Body of pancreas (tissue), 4 donors: ENCODE measurements around the gene KAT2A.

Experiments
- CTCF ChIP-seq, 7 experiments: fragments of 450-650 bp in 4 of 7; fragments of 200-600 bp in 3 of 7; sonication (generic) in 3 of 7; IDR thresholded peaks; one replicate each; pipeline ENCODE4 v1.5.1; 2016 to 2019; ENCODE audit warnings: antibody characterized with exemption in 7 of 7
- POLR2A ChIP-seq, 3 donors: fragments of 450-650 bp; IDR thresholded peaks; one replicate each; pipeline ENCODE4 v1.6.1; 2016; ENCODE audit warnings: antibody characterized with exemption in 3 of 3, mild to moderate bottlenecking in 2 of 3

DNA sequence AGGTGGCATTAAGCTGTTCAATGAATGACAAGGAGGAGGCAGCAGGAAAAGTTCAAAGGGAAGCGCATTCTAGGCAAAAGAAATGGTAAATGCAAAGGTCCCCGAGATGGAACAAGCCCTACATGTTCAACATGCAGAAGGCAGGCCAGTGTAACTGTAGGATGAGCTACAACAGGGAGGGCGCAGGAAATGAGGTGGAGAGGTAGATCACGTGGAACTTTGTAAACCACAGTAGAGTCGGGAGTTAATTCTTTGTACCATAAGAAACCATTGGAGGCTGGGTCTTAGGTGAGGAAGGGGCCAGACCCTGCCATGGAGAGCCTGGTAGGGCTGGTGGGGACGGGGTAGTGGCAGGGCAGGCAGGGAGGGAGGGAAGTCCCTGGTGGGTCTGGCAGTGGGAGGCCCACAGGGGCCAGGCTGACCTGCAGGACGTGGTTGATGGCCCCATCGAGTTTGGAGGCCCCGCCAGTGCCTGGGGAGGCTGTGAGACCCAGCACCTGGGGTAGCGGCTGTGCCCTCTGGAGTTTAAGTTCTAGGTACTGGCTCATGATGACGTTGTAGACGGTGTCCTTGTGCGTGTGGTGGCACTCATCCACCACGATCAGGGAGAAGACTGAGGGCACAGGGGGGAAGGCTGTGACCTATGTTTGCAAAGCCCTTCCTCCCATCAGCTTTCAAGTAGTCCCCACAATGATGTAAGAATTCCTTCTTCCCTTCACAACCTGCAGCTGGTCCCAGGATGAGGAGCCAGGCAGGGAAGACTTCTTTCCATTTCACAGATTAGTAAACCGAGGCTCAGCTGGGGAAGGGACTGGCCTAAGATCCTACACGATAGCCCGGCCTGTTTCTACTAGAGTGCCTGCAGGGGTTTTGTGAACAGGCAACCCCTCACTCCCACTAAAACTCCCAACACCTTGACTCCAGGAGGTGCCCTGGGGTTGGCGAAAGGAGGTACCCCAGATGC, 10.6 kb downstream of the KAT2A start:
- TF ChIP-seq CTCF (IDR thresholded peaks at IDR 0.05) (no peak), POLR2A (IDR thresholded peaks at IDR 0.05) (no peak)
